ENCODE measurements around the gene ENDOV.
"Not testable (repeated sequence)": the region's sequence is repeated elsewhere in the genome, so short reads cannot be mapped to it uniquely, and the experiment has no call there.

The ENDOV gene

GRCh38 chr17:80402959-80403358 is 12.0 kb upstream of the ENDOV start:
- no peak for DNase-seq (ENCODE audit: extremely low read depth, insufficient read length)
- Histone ChIP-seq H3K36me3 (ENCODE audit: control insufficient read depth, insufficient read depth, low read length) (no peaks in the 10 kb centered on the region), H3K27me3 (replicated peaks; ENCODE audit: control insufficient read depth, insufficient read depth, low read length) (no peaks in the 10 kb centered on the region), H3K4me3 (replicated peaks; ENCODE audit: low read depth, low read length) (no peak overlapping the region)
- TF ChIP-seq CTCF (IDR thresholded peaks at IDR 0.05; ENCODE audit: insufficient read depth, low read length, poor library complexity, severe bottlenecking) = no peak

- H3K36me3 ChIP-seq (ENCODE audit: control insufficient read depth, insufficient read depth, low read length) = no peaks in the 10 kb centered on the region
- DNase-seq (ENCODE audit: extremely low read depth, insufficient read length) = no peak
- H3K27me3 ChIP-seq (replicated peaks; ENCODE audit: control insufficient read depth, insufficient read depth, low read length) = no peaks in the 10 kb centered on the region
- H3K4me3 ChIP-seq (replicated peaks; ENCODE audit: low read depth, low read length) = no peak overlapping the region
- no peak for TF ChIP-seq CTCF (IDR thresholded peaks at IDR 0.05; ENCODE audit: insufficient read depth, low read length, poor library complexity, severe bottlenecking)
Observed at GRCh38 chr17:80406146-80406545, 8.8 kb upstream of the ENDOV start.

DNA sequence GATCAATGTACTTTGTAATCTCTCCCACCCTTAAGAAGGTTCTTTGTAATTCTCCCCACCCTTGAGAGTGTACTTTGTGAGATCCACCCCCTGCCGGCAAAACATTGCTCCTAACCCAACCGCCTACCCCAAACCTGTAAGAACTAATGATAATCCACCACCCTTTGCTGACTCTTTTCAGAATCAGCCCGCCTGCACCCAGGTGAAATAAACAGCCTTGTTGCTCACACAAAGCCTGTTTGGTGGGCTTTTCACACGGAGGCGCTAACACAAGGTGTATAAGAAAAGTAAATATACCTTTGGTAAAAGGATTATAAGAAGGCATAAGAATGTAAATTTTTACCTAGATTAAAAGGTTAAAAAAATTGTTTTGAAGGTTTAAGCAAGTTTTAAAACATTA is 7.0 kb upstream of the ENDOV start:
- H3K27me3 ChIP-seq (replicated peaks; ENCODE audit: control insufficient read depth, insufficient read depth, low read length); H3K4me3 ChIP-seq (replicated peaks; ENCODE audit: low read depth, low read length); DNase-seq (ENCODE audit: extremely low read depth, insufficient read length); H3K36me3 ChIP-seq (ENCODE audit: control insufficient read depth, insufficient read depth, low read length): not testable (repeated sequence)

DNA sequence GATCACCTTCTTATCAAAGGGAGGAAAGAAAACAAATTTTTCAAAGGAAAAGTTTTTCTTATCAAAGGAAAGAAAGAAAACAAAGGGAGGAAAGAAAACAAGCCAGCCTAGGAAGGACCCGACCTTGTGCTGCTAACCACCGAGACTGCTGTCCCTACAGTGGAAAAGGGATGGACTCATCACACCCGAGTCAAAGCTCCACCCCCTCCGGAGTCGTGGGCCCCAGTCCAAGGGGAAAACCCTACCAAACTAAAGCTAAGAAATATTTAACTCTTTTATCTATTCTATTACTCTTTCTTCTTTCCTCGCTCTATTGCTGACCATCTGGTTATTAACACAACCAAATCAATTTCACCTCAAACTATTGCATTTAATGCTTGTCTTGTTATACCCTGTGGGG is 6.1 kb upstream of the ENDOV start:
- no peak for DNase-seq (ENCODE audit: extremely low read depth, insufficient read length)
- Histone ChIP-seq H3K4me3 (replicated peaks; ENCODE audit: low read depth, low read length) (no peak overlapping the region), H3K27me3 (replicated peaks; ENCODE audit: control insufficient read depth, insufficient read depth, low read length) (no peaks in the 10 kb centered on the region), H3K36me3 (ENCODE audit: control insufficient read depth, insufficient read depth, low read length) (no peaks in the 10 kb centered on the region)
- TF ChIP-seq CTCF (IDR thresholded peaks at IDR 0.05; ENCODE audit: insufficient read depth, low read length, poor library complexity, severe bottlenecking) = no peak

DNA sequence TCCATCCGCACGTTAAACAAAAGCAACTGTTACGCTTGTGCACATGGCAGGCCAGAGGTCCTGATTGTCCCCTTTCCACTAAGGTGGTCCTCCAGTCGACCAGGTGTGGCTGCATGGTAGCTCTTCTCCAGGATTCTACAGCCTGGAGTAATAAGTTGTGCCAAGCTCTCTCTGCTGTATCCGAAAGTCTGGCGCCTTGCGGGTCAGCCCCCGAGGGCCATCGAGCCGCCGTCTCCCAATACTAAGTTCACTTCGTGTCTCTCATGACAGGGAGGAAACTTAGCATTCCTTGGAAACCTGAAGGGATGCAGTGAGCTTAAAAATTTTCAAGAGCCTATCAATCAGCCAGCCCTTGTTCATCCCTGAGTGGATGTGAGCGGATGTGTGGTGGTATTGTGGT is 5.3 kb upstream of the ENDOV start:
- TF ChIP-seq CTCF (IDR thresholded peaks at IDR 0.05; ENCODE audit: insufficient read depth, low read length, poor library complexity, severe bottlenecking) = no peak
- DNase-seq (ENCODE audit: extremely low read depth, insufficient read length) = no peak
- H3K4me3 ChIP-seq (replicated peaks; ENCODE audit: low read depth, low read length) = no peak overlapping the region
- H3K27me3 ChIP-seq (replicated peaks; ENCODE audit: control insufficient read depth, insufficient read depth, low read length) = no peaks in the 10 kb centered on the region
- no peaks in the 10 kb centered on the region for H3K36me3 ChIP-seq (ENCODE audit: control insufficient read depth, insufficient read depth, low read length)

DNA sequence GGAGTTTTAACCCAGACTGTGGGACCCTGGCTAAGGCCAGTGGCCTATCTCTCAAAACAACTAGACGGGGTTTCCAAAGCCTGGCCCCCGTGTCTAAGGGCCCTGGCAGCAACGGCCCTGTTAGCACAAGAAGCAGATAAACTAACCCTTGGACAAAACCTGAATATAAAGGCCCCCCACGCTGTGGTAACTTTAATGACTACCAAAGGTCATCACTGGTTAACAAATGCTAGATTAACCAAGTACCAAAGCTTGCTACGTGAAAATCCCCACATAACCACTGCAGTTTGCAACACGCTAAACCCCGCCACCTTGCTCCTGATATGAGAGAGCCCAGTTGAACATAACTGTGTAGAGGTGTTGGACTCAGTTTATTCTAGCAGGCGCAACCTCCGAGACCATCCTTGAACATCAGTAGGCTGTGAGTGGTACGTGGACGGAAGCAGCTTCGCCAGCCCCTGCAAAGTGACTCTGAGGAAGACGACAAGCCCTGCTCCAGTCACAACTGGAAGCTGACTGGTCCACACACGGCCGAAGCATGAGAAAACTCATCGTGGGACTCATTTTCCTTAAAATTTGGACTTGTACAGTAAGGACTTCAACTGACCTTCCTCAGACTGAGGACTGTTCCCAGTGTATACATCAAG is 4.4 kb upstream of the ENDOV start:
- H3K4me3 ChIP-seq (replicated peaks; ENCODE audit: low read depth, low read length); H3K27me3 ChIP-seq (replicated peaks; ENCODE audit: control insufficient read depth, insufficient read depth, low read length); DNase-seq (ENCODE audit: extremely low read depth, insufficient read length); H3K36me3 ChIP-seq (ENCODE audit: control insufficient read depth, insufficient read depth, low read length): not testable (repeated sequence)

Measured in GM06990 (cell line).